Keratinocyte (primary cell): ENCODE measurements around the gene GPATCH1.

Experiments used
- EZH2 ChIP-seq: IDR thresholded peaks from one replicate; pipeline ENCODE4 v1.6.1; 2012; ENCODE audit warnings: inconsistent platforms, mild to moderate bottlenecking, low read length, moderate library complexity
- TF ChIP-seq, protein P1 (sequence below), 3 experiments: IDR thresholded peaks in 1 of 3; conservative IDR thresholded peaks in 1 of 3; optimal IDR thresholded peaks in 1 of 3; 2 replicates in 2 of 3; 3 replicates in 1 of 3; pipeline versions ENCODE3 to v1.5.1; 2011; ENCODE audit warnings: low read length in 3 of 3, mild to moderate bottlenecking in 3 of 3, moderate library complexity in 2 of 3, control low read depth in 1 of 3, inconsistent platforms in 1 of 3; ENCODE audit not compliant: insufficient read depth in 2 of 3; ENCODE audit errors: extremely low read depth in 1 of 3

DNA sequence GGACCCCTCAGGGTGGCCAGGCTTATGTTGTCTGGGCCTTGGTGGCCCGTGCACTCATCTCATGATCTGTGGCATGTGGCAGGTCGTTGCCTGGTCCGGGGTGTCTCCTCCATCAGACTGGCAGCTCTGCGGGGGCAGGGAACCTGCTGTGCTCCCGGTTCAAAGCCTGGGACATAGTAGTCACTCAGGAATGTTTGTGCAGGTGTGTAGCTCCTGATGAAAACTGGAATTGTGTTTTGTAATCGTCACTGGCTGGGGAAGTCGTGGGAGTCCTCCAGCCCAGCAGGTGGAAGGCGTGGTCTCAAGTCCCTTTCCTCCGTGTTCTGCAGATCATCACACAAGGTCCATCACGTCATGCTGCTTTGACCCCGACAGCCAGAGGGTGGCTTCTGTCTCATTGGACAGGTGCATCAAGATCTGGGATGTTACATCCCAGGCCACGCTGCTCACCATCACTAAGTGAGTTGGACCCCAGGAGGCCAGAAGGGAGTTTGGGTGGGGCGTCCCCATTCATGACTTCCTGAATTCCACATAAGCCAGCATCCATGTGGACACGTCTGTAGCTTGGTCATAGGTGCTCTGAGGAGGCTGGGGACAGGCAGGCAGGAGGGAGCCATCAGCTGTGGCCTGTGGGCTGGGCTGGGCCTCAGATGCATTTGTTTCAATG, 70.0 kb downstream of the GPATCH1 start:
- TF ChIP-seq, protein P1, sequence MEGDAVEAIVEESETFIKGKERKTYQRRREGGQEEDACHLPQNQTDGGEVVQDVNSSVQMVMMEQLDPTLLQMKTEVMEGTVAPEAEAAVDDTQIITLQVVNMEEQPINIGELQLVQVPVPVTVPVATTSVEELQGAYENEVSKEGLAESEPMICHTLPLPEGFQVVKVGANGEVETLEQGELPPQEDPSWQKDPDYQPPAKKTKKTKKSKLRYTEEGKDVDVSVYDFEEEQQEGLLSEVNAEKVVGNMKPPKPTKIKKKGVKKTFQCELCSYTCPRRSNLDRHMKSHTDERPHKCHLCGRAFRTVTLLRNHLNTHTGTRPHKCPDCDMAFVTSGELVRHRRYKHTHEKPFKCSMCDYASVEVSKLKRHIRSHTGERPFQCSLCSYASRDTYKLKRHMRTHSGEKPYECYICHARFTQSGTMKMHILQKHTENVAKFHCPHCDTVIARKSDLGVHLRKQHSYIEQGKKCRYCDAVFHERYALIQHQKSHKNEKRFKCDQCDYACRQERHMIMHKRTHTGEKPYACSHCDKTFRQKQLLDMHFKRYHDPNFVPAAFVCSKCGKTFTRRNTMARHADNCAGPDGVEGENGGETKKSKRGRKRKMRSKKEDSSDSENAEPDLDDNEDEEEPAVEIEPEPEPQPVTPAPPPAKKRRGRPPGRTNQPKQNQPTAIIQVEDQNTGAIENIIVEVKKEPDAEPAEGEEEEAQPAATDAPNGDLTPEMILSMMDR (optimal IDR thresholded peaks at IDR 0.05 in 1 of 3, IDR thresholded peaks at IDR 0.05 in 1 of 3, conservative IDR thresholded peaks at IDR 0.05 in 1 of 3; ENCODE audit: extremely low read depth in 1 of 3, insufficient read depth in 2 of 3, low read length in 3 of 3), result no peak
- no peak for TF ChIP-seq EZH2
